ENCODE data around the gene PITPNB. TPM values are rescaled to one million over a fixed set of nuclear protein-coding genes. Genes with fewer than 3 reads are reported as not detected.

Gene PITPNB
- total RNA-seq, 1 donor from 2014 or later: 72.5 TPM

DNA sequence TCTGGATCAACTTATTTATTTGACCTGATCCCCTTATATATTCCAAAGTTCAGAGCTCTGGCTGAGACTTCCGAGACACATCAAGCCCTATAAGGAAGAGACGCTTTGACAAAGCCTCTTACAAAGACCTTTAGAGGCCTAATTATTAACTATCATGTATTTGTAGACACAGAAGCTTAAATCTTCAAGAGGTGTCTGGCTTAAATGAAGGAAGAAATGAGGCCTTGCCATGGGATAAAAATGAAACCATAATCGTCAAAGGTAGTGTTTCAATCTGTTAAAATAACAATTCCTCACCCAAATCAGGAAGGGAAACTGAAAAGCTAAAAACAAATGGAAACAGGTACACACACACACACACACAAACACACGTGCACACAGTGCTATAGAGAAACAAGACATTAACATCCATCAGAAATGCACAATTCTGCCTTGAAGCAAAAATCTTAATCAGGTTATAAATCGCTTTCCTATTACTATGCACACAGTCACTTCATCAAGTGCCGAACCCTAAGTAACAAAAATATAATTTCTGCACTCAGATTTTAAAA, 50.2 kb downstream of the PITPNB start:
- Mint-ChIP-seq H3K9me3 (ENCODE audit: unreplicated experiment) (no peaks in the 10 kb centered on the region), H3K27me3 (ENCODE audit: unreplicated experiment) (no peaks in the 10 kb centered on the region), H3K36me3 (ENCODE audit: low read depth, unreplicated experiment) (peaks cover 6% of the 10 kb centered on the region), H3K27ac (ENCODE audit: unreplicated experiment) (no peak overlapping the region), H3K4me3 (ENCODE audit: unreplicated experiment) (no peak overlapping the region), H3K4me1 (ENCODE audit: unreplicated experiment) (peaks cover 20% of the 10 kb centered on the region)
- DNase-seq (ENCODE audit: low spot score): no peak
- TF ChIP-seq, protein P1, sequence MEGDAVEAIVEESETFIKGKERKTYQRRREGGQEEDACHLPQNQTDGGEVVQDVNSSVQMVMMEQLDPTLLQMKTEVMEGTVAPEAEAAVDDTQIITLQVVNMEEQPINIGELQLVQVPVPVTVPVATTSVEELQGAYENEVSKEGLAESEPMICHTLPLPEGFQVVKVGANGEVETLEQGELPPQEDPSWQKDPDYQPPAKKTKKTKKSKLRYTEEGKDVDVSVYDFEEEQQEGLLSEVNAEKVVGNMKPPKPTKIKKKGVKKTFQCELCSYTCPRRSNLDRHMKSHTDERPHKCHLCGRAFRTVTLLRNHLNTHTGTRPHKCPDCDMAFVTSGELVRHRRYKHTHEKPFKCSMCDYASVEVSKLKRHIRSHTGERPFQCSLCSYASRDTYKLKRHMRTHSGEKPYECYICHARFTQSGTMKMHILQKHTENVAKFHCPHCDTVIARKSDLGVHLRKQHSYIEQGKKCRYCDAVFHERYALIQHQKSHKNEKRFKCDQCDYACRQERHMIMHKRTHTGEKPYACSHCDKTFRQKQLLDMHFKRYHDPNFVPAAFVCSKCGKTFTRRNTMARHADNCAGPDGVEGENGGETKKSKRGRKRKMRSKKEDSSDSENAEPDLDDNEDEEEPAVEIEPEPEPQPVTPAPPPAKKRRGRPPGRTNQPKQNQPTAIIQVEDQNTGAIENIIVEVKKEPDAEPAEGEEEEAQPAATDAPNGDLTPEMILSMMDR (IDR thresholded peaks at IDR 0.05; ENCODE audit: unreplicated experiment): no peak

- peaks cover 27% of the 10 kb centered on the region for H3K4me1 Mint-ChIP-seq (ENCODE audit: unreplicated experiment)
- no peak for DNase-seq (ENCODE audit: low spot score)
Measured at GRCh38 chr22:27867953-27868731, 50.9 kb downstream of the PITPNB start.

DNA sequence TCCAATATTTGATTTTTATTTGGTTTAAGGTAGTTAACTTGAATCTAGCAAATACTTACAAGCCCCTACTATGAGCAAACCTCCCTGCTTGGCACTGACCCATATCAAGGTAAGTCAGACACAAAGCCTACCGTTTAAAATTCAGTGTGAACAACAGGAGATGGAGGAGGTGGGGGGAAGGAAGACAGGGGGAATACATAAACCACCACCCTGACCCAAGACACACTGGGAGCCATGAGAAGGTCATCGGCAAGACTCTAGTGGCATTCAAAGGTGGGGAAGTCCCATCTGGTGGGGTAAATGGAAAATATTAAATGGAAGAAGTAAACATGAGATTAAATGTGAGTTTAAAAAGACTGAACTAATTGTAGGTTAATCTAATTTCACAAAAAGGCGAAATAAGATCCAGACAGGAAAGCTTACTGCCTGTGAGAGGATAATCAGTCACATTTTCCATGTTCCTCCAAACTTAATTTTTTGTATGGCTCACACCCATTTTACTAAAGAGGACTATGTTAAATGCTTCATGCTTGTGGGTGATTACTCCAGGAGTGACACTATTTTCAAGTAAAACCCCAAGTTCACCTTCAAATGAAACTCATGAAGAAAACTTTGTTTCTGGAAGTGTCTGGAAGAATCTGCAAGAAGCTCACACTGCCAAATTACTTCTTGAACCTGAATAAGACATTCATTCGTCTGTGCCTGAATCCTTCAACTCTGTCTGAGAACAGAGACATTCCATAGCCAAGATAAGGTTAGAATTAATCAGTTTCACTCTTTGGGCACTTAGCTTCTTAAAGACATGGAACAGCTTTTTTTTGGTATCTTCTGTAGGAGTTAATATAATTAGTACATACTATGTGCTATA, 51.7 kb downstream of the PITPNB start:
- no peak overlapping the region for H3K4me3 Mint-ChIP-seq (ENCODE audit: unreplicated experiment)
- no peak for DNase-seq (ENCODE audit: low spot score)
- no peaks in the 10 kb centered on the region for H3K9me3 Mint-ChIP-seq (ENCODE audit: unreplicated experiment)
- H3K27ac Mint-ChIP-seq (ENCODE audit: unreplicated experiment): peak overlapping the region; percentile 65
- H3K36me3 Mint-ChIP-seq (ENCODE audit: low read depth, unreplicated experiment): peaks cover 6% of the 10 kb centered on the region
- no peaks in the 10 kb centered on the region for H3K27me3 Mint-ChIP-seq (ENCODE audit: unreplicated experiment)
- H3K4me1 Mint-ChIP-seq (ENCODE audit: unreplicated experiment): peaks cover 32% of the 10 kb centered on the region
- TF ChIP-seq, protein P1 (IDR thresholded peaks at IDR 0.05; ENCODE audit: unreplicated experiment): no peak

More at GRCh38 chr22:27867953-27868731, 50.9 kb downstream of the PITPNB start:
- no peaks in the 10 kb centered on the region for H3K27me3 Mint-ChIP-seq (ENCODE audit: unreplicated experiment)
- TF ChIP-seq, protein P1 (IDR thresholded peaks at IDR 0.05; ENCODE audit: unreplicated experiment): no peak
- peak overlapping the region; percentile 22 for H3K27ac Mint-ChIP-seq (ENCODE audit: unreplicated experiment)
- H3K4me3 Mint-ChIP-seq (ENCODE audit: unreplicated experiment): no peak overlapping the region
- H3K9me3 Mint-ChIP-seq (ENCODE audit: unreplicated experiment): no peaks in the 10 kb centered on the region
- H3K36me3 Mint-ChIP-seq (ENCODE audit: low read depth, unreplicated experiment): peaks cover 6% of the 10 kb centered on the region

DNA sequence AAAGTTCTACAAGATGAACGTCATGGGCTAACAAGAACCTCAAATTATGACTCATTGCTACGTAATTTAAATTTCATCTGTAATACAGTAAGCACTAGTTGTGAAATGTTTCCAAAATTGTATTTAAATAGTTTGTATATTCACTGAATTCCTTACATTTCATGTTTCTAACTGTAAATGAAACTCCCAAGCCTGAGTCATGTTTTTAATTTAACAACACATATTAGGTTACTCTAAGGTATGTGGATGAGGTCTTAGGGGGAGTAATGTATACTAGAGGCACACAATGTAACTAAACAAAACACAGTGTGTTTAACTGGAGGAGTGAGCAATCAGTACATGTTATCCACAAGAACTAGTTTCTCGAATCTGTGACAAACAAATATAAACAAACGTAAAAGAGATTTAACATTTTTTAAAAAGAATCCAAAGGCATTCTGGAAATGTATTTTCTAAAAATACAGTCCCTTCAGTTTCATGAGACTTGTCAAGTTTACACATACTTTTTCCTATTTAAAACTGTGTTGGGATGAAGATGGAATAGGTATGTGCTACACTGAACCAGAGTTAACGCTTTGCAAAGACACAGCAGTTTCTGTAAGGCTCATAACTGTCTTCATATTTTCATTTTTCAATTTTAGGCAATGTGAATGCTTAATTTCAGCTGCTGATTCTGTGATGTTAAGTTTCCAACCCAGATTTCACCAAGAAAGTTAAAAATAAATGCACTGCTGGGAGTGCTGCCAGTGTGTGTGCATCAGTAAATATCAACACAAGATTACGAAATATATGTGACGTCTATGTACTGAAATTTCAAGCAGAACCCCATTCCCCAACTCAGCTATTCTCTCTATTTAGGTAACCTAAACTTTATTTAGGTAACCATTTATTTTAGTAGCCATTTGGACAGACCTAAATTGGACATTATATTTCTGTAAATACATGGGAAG, 52.6 kb downstream of the PITPNB start:
- no peak overlapping the region for H3K4me3 Mint-ChIP-seq (ENCODE audit: unreplicated experiment)
- H3K36me3 Mint-ChIP-seq (ENCODE audit: low read depth, unreplicated experiment): peaks cover 1% of the 10 kb centered on the region
- TF ChIP-seq, protein P1 (IDR thresholded peaks at IDR 0.05; ENCODE audit: unreplicated experiment): no peak
- H3K27ac Mint-ChIP-seq (ENCODE audit: unreplicated experiment): peak overlapping the region; percentile 65
- H3K4me1 Mint-ChIP-seq (ENCODE audit: unreplicated experiment): peaks cover 32% of the 10 kb centered on the region
- DNase-seq (ENCODE audit: low spot score): no peak
- H3K27me3 Mint-ChIP-seq (ENCODE audit: unreplicated experiment): no peaks in the 10 kb centered on the region
- no peaks in the 10 kb centered on the region for H3K9me3 Mint-ChIP-seq (ENCODE audit: unreplicated experiment)

Data from endothelial cell (in vitro differentiated cells).